HL-60 (cell line): Measurements from ENCODE around the gene KIF14.

ENCODE experiments used
- DNase-seq, 2 experiments: peaks; one replicate each; pipeline ENCODE4 v3.0.0-alpha.2; 2010 to 2020; ENCODE audit warnings: low read depth in 1 of 2, low spot score in 1 of 2
- H3K27ac ChIP-seq: fragments of 250-450 bp; sonication (Bioruptor Pico); replicated peaks from 2 replicates; pipeline ENCODE4 v1.5.1; 2020; ENCODE audit warnings: mild to moderate bottlenecking, moderate library complexity
- H3K27me3 ChIP-seq: fragments of 250-450 bp; sonication (Bioruptor Pico); 2 replicates; pipeline ENCODE4 v1.5.1; 2021; ENCODE audit warnings: mild to moderate bottlenecking, moderate library complexity; ENCODE audit not compliant: insufficient read depth, poor library complexity, severe bottlenecking
- H3K4me3 ChIP-seq: replicated peaks from 2 replicates; pipeline ENCODE4 v1.5.1; 2011; ENCODE audit warnings: mild to moderate bottlenecking, control low read depth, low read length; ENCODE audit not compliant: insufficient read depth
- GABPA ChIP-seq: IDR thresholded peaks from 2 replicates; pipeline ENCODE4 v1.6.1; 2012; ENCODE audit warnings: low read depth
- POLR2AphosphoS5 ChIP-seq: IDR thresholded peaks from 2 replicates; pipeline ENCODE4 v1.6.1; 2012; ENCODE audit warnings: low read depth
- SPI1 ChIP-seq: IDR thresholded peaks from 2 replicates; pipeline ENCODE4 v1.6.1; 2012; ENCODE audit warnings: low read depth, mild to moderate bottlenecking, borderline replicate concordance
- TF ChIP-seq, protein P1 (sequence below): IDR thresholded peaks from 2 replicates; pipeline ENCODE4 v1.6.1; 2012; ENCODE audit warnings: low read depth; ENCODE audit not compliant: insufficient replicate concordance
- TF ChIP-seq, protein P2 (sequence below): IDR thresholded peaks from one replicate; pipeline ENCODE4 v1.5.1; 2011; ENCODE audit warnings: low read length, control low read depth, inconsistent platforms; ENCODE audit not compliant: insufficient read depth

KIF14 gene

DNA sequence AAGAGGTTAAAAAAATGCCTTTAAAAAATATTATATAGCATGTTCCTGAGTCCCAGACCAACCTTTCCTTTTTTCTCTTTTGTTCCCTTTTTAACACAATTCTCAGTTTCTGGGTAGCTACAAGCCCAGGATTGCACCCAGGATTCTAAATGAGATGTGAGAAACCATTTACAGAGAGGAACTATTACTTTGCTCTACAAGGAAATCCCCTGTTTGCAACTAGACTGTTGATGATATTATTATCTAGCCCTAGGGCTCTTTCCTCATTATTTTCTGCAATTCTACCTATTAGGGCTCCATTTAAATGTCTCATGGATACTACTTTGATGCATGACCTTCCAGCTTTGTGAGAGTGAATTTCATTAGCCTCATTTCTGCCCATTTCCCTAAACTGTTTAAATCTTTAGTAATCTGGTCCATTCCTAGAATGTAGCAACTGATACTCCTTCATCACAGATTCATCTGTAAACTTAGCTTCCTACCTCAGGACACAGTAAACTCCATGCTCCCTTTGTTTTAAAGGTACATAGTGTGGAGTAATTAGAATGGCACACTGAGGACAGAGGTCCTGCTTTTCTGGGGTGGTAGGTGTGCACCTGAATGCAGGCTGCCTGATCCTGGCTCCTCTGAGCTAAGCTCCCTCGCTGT is 7.1 kb upstream of the KIF14 start:
- no peak for TF ChIP-seq GABPA
- TF ChIP-seq, protein P1, sequence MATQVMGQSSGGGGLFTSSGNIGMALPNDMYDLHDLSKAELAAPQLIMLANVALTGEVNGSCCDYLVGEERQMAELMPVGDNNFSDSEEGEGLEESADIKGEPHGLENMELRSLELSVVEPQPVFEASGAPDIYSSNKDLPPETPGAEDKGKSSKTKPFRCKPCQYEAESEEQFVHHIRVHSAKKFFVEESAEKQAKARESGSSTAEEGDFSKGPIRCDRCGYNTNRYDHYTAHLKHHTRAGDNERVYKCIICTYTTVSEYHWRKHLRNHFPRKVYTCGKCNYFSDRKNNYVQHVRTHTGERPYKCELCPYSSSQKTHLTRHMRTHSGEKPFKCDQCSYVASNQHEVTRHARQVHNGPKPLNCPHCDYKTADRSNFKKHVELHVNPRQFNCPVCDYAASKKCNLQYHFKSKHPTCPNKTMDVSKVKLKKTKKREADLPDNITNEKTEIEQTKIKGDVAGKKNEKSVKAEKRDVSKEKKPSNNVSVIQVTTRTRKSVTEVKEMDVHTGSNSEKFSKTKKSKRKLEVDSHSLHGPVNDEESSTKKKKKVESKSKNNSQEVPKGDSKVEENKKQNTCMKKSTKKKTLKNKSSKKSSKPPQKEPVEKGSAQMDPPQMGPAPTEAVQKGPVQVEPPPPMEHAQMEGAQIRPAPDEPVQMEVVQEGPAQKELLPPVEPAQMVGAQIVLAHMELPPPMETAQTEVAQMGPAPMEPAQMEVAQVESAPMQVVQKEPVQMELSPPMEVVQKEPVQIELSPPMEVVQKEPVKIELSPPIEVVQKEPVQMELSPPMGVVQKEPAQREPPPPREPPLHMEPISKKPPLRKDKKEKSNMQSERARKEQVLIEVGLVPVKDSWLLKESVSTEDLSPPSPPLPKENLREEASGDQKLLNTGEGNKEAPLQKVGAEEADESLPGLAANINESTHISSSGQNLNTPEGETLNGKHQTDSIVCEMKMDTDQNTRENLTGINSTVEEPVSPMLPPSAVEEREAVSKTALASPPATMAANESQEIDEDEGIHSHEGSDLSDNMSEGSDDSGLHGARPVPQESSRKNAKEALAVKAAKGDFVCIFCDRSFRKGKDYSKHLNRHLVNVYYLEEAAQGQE: no peak
- TF ChIP-seq, protein P2, sequence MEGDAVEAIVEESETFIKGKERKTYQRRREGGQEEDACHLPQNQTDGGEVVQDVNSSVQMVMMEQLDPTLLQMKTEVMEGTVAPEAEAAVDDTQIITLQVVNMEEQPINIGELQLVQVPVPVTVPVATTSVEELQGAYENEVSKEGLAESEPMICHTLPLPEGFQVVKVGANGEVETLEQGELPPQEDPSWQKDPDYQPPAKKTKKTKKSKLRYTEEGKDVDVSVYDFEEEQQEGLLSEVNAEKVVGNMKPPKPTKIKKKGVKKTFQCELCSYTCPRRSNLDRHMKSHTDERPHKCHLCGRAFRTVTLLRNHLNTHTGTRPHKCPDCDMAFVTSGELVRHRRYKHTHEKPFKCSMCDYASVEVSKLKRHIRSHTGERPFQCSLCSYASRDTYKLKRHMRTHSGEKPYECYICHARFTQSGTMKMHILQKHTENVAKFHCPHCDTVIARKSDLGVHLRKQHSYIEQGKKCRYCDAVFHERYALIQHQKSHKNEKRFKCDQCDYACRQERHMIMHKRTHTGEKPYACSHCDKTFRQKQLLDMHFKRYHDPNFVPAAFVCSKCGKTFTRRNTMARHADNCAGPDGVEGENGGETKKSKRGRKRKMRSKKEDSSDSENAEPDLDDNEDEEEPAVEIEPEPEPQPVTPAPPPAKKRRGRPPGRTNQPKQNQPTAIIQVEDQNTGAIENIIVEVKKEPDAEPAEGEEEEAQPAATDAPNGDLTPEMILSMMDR: no peak
- no peak for TF ChIP-seq POLR2AphosphoS5
- no peak for TF ChIP-seq SPI1
- no peak overlapping the region for H3K27ac ChIP-seq
- DNase-seq: no peak
- no peak overlapping the region for H3K4me3 ChIP-seq
- no peaks in the 10 kb centered on the region for H3K27me3 ChIP-seq

DNA sequence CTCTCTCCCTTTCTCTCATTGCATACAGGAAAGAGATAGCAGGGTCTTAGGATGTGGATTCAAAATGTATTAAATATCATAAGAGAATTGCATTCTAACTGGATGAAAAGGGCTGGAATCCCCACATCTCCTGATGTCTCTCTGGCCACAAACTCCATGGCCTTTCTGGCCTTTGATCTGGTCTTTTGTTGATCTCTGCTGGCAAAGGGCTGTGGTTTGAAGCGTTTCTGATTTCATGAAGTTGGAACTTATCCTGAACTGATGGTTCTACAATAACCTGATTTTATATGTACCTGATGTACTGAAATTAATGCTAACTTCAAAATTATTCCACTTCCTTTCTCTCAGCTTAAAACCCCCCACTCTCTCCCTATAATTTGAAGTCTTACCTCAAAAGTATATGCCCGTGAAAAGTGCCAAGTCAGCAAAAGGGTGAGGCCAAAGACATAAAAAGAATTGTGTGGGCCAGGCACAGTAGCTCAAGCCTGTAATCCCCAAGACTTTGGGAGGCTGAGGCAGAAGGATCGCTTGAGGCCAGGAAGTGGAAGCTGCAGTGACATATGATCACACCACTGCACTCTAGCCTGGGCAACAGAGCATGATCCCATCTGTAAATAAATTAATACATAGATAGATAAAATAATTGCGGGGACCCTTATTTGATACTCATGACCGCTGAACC is 6.4 kb upstream of the KIF14 start:
- H3K27me3 ChIP-seq: no peaks in the 10 kb centered on the region
- H3K4me3 ChIP-seq: no peak overlapping the region
- no peak overlapping the region for H3K27ac ChIP-seq
- TF ChIP-seq POLR2AphosphoS5: no peak
- TF ChIP-seq, protein P1: no peak
- no peak for TF ChIP-seq GABPA
- TF ChIP-seq, protein P2: no peak
- TF ChIP-seq SPI1: no peak
- no peak for DNase-seq

DNA sequence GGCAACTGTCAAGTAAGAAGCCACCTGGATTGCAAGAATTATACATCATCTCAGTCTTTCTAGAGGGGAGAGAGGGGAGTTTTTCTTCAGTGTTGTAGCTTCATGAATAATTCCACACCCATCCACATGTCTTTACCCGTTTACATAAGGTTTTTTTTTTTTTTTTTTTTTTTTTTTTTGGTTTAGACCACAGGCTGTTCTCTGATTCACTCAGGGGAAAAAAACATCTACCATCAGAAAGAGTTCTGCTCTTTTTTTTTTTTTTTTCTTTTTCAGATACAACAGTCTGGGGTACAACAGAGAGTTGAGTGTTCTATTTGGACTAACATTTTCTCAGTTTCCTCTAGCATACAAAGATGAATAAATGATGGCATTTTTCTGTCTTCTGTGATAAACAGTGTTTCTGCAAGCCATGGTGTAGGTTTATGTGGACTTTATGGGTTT is 4.9 kb upstream of the KIF14 start:
- TF ChIP-seq SPI1 (no peak), GABPA (no peak)
- TF ChIP-seq, protein P2: no peak
- H3K27ac ChIP-seq: no peak overlapping the region
- H3K27me3 ChIP-seq: no peaks in the 10 kb centered on the region
- H3K4me3 ChIP-seq: no peak overlapping the region
- no peak for DNase-seq
